GM19043 (cell line): ENCODE data around the gene URI1.

Source experiments
- ATAC-seq: cut with Tn5 transposase; IDR thresholded peaks from one replicate; pipeline ENCODE4 v1.9.1; 2021; ENCODE audit warnings: low read depth; ENCODE audit not compliant: unreplicated experiment

The URI1 gene

DNA sequence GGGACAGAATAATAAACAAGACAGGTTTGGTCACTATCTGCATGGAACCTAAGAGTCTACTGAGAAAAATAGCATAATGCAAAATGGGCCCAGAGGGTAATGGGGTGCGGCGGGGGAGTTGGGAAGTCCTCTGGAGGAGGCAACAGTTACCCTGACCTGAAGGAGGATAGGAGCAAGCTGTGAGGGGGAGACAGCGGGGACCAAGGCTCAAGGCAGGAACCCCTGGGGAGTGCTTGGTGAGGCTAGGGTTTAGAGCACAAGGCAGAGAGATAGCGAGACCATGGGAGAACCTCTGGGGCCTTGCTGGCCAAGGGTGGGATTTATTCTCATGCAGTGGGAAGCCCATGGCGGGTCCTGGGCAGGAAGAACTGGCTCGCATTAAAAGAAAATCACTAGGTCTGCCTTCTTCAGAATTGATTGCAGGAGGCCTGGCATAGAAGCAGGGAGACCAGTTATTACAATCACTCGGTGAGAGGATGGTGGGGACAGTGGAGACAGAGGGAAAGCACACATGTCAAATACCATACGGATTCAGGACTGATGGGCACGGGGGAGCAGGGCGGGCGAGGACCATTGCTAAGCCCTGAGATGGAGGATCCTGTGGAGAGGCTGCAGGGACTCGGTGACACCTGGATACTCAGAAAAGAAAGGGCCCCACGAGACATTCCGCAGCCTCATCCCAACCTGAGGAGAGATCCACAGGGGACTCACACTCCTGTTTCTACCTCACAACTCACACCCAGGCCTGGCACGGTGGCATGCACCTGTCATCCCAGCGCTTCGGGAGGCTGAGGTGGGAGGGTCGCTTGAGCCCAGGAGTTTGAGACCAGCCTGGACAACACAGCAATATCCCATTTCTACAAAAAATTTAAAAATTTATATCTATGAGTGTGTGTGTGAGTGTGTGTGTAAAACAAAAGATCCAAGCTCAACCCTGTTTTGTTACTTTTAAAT is 110.4 kb downstream of the URI1 start:
- no peak for ATAC-seq

DNA sequence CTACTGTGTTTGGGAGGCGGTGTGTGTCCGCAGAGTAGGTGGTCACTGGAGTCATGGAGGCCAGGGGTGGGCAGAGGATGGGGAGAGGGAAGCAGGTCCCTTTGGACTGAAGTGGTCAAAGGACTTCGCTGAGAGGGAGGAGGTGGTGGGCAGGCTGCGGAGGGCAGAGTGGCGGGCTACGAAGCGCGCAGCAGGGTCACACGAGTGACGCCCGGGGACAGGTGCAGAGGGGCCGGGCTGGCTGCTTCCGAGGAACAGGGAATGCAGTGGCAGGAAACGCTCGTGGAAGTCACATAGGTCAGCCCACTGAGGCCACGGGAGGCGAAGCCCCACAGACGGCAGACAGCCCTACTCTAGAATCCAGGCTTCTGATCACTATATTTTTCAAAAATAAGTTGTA is 111.5 kb downstream of the URI1 start:
- ATAC-seq, result no peak

DNA sequence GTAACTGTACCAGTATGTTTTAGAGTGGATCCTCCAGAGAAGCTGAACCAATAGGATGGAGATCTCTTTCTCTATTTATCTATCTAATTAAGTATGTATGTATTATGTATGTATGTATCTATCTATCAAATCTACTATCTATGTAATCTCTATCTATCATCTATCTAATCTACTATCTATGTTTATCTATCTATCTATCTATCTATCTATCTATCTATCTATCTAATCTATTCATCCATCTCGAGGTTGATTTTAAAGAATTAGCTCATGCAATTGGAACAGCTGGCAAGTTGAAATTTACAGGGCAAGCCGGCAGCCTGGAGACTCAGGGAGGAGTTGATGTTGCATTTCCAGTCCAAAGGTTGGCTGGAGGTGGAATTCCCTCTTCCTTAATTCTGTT is 112.2 kb downstream of the URI1 start:
- ATAC-seq, result no peak

DNA sequence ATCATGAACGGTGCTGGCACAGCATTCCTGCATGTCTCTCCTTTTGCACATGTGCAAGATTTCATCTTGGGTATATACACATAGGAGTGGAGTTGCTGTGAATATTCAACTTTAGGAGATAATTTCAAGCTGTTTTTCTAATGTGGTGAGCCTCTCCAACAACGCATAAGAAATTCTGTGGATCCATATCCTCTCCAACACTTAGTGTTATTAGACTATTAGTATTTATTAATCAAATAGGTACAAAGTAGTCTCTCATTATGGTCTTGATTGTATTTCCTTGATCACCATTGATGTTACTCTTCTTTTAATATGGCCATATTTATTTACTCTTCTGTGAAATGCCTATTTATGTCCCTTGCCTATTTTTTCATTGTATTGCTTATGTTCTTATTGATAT is 114.5 kb downstream of the URI1 start:
- ATAC-seq, result no peak

DNA sequence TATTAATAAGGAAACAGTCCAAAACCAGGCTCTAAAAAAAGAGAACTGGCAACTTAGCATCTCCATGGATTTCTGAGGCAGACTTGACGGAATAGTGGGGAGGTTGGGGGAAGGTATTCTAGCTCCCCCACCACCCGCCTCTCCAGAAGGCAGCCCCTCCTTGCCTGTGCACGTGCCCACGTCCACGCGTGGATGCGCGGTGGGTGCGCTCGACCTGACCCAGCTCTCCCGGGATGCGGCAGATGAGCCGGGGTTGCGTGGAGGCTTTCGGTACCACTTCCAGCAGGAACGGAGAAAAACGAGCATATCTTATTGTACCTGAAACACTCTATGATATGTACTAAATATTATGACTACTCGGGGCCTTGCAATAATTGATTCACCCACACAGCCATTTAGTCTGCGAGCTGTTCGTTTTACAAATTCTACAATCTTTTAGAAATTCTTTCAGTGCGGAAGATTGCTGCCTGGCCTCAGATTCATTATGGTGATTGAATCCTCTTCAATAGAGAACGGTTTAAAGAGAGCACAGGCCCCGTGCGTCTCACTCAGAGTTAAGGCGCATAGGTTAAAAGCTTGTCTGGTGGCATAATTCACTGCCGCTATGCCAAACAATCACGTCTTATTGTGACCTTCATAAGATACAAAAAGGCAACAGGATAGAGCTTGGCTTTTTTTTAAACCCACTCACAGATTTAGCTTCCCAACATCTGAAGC is 117.9 kb downstream of the URI1 start:
- ATAC-seq, result no peak

DNA sequence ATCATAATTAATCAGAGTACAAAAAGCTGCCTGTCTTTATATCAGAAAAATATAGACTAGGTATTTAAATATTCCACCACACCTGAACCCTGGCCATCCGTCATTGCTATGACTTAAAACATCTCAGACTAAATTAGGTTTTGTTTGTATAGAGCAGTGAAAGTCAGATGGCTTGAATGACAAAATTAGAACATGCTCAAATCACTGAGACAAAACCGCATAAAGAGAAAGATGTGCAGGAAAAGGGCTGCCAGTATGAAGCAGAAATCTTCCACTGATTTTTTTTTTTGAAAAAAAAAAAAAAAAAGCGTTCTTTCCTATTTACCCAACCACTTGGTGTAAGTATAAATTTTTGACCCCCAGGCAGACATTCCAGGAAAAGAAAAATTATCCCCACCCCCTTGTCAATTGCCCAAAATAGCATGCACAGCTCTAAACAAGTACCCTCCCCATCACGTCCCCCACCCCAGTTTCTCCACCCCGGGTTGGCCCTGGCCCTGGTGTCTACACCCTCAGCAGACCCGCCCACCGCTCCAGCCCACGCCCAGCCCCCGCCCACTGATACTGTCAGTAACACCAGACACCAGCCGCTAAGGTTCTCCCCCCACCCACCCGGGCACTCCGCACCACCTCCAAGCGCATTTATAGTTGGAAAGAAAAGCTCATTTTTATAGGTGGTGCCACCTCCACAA is 118.6 kb downstream of the URI1 start:
- no peak for ATAC-seq

DNA sequence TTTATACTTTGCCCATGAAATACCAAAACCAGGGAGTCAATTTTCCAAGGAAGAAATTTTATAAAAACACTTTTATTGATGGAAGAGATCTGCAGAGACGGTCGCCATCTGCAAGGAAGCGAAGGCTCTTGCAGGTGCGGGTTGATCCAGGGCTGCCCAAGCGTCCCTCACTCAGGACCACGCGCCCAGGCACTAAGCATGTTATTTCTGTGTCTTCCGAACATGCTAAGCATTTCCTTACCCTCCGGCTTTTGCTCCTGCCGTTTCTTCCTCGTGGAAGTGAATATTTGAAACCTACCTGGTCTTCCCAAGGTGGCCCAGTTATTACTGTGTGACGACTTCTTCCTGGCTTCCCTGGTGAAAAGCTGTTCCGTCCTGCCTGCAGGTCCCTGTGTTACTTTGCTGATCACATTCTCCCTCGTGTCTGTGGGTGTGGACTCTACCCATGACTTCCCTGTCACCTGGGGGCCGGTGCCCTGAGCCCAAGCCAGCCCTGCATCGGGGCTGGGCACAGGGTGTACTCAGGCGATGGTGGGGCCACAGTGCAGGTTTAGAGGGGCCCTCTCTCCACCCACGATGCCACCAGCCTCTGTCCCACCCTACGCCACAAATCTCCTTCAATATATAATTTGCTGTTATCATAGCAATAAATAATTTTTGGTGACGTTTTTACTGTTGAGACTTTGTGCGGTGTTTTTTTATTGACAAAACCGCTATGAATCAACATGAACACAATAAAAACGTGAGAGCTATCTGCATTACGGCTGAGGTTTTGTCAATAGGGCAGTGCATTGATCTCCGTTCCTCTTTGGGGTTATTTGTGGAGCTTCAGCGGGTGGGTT is 119.4 kb downstream of the URI1 start:
- ATAC-seq, result no peak

DNA sequence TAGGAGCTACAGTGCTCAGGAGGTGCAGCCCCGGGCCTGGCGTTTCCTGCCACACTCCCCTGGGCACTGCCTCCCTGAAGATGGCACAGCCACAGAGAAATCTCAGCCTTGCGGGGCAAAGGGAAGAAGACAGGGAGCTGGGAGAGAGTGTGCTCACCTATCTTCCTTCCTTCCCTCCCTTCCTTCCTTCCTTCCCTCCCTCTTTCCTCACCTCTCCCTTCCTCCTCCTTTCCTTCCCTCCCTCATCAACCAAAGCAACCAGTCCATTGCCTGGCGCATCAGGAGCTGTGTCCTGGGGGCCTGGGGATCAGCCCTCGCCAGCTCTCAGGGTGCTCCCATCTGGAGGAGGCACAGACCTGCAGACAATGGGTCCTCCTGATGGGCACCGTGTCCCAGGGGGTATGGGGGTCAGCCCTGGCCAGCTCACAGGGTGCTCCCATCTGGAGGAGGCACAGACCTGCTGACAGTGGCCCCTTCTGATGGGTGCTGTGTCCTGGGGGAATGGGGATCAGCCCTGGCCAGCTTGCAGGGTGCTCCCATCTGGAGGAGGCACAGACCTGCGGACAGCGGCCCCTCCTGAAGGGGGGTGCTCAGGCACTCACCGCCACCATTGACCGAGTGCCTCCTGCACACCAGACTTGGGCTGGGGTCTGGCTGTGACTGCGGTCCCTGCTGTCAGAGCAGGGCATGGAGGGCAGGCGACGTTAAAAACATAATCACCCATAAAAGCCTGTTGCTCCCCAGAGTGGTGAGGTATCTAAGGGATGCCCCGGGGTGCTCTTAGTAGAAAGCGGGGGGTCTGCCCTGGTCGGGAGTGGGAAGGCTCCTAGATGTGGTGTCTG is 120.2 kb downstream of the URI1 start:
- no peak for ATAC-seq

DNA sequence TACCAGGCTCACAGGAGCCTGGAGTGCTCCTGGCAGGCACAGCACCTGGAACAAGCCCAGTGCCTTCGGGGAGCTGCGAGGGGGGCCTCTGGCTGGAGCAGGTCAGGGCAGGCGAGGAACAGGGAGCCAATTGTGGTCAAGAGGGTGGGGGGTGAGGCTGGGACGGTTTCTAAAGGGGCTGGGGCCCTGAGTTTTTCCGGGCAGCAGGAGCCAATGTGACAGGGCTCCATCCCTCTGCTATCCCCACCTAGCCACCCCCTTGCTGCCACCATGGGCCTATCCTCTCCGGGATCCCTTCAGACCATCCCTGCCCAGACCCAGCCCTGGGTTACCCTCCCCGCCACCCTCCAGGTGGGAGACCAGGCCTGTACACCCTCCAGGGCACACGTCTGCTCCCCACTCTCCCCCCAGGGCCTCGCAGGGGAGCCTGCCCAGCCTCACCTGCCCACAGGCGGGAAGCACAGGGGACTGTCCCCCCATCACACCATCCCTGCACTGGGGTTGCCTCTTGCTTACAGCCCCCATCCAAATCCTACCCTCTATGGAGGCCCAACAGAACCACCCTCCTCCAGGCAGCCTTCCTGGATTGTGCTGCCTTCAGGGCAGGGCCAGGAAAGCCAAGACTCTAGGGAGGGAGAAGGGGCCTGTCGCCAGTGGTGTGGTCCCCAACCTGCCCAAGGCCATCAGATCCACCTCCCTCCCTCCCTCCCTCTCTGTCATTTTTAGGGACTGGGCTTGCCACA is 121.0 kb downstream of the URI1 start:
- ATAC-seq, result no peak

DNA sequence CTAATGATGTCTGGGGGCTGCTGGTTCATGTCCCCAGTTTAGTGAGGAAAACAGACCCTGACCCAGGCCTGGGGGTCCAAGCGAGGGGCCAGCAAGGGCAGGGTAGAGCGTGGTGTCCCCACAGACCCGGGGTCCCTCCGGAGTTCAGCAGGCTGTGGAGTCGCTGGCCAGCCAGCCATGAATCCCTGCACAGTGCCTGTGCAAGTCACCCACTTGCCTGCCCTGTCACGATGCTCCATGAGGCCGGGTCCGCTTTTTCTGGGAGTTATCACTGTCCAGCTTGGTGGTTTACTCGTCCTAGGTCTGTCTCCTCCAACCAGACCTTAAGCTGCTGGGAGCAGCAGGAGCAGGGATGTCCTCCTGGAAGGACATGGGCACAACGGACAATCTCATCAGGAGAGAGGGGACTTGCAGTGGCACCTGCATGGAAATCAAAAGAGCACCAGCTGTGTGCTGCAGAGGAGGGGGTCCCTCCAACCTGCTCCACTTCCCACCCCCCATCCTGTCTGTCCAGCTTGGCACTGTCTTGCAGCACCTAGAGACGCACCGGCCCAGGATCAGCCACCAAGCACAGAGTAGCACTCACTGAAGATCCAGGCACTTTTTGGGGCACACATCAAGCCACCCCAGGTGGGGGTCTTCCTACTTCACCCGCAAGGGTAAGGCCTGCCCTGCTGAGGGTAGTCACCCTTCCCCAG is 121.8 kb downstream of the URI1 start:
- ATAC-seq, result no peak

DNA sequence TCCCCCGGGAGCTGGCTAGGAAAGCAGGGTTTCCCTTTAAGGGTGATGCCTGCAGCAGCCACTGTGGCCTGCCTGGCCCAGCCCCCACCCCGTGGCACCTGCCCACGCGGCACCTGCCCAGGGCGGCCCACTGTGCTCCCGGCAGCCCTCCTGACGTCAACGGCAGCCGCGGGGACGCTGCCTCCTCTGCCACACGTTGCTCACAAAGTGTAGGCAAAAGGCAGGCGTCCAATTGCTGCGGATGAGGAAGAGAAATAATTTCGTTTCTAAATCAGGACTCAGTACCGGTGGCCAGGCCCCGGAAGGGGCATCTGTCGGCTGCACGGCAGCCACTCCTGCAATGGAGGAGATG is 122.3 kb downstream of the URI1 start:
- no peak for ATAC-seq

DNA sequence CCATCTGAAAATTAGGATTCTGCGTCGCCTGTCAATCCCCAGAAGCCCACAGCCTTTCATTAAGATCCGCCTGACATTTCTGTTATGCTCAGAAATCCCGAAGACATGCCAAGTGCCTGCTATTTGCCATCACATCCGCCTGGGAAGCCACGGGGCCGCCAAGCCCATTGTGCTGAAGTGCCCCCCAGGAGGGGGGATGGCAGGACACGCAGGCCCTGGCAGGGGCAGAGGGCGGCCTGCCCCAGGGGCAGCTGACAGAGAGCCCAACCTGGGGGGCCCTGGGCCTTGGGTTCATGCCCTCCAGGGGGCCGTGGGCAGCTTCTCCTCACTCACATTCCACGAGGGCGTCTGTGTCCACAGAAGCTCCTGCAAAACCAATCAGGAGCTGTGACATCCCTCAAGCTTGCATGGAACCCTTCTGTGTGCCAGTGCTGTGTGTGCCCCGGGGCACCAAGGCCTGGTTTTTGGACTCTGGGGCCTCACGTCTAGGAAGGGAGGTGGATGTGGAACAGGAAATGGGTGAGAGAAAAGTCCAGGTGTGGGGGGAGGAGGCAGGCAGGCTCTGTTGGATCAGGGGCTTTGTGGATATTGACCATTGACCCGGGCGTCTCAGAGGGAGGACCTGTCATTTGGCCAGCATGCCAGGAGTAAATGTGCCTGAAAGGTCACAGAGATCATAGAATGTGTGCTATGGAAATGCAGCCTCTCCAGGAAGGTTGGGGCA is 122.9 kb downstream of the URI1 start:
- ATAC-seq, result no peak

DNA sequence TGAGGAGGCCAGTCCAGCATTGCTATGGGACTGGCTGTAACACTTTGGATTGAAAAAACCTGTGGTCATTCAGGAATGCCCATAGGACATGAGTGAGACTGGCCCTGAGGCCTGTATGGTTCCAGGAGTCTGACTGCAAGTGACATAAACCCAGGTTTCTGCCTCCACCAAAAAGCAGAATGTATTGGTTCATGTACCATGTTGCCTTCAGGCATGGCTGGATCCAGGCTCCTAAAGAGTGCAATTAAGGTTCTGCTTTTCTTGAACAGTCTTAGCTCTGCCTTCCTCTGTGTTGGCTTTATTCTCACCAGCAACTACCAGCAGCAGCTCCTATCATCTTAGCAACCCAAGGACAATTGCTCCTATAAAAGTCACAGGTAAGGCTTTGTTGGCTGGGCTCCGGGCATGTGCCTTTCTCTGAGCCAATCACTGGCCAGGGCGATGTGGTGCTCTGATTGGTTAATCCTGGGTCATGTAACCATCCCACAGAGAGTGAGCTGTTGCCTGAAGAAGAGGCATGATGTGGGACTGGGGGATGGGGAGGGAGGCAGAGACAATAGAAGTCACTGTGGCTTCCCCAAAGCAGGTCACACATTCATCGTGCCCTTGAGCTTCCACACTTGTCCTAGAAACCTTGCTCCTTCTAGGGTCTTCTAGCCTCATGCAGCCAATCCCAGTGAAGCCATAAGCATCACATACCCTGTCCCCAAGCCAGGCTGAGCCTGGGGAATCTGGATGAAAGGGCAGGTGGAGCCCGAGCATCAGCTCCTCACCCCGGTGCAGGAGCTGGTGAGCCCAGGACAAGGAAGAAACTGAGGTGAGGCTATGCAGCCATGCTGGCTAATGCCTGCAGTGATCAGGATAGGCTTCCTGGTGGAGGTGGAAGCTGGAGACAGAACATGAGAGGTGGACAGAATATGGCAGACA is 123.9 kb downstream of the URI1 start:
- ATAC-seq, result no peak
